Measurements from ENCODE around the gene FAM177B.

Gene FAM177B

DNA sequence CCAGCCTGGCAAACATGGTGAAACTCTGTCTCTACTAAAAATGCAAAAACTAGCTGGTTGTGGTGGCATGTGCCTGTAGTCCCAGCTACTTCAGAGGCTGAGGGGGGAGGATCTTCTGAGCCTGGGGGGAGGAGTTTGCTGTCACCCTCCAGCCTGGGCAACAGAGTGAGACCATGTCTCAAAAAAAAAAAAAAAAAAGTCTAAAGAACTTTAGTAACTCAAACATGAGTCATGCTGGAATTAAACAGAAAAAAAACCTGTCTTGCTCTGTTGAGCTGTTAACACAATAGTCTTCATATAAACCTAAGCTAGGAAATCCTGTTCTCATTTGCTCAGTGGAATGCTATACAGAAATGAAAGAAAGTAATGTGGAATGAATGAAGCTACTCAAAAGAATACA is 61.1 kb downstream of the FAM177B start:
- H3K14ac ChIP-seq (ENCODE audit: low read length in 2 of 2) = no peak overlapping the region
- H2AK5ac ChIP-seq (ENCODE audit: low read length, severe bottlenecking) = no peak overlapping the region

DNA sequence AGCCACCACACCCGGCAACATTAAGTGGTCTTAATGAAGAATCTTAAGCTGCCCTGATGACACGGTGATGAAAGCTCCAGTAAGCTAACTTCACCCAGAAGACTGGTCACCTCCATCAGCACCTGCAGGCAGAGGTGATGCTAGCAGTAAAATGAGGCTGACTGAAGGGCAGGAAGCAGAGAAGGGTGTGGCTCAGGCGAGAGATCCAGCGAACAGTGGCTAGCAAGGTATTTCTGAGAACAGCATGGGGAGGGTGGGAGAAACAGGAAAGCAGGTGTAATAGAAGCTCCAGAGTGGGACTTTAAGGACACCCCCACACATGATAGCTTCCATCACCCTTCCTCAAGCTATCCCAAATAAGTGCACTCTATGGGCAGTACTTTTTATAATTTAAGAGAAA is 62.0 kb downstream of the FAM177B start:
- Histone ChIP-seq H3K27ac (ENCODE audit: low read length, poor library complexity, severe bottlenecking) (no peak overlapping the region), H3K23ac (ENCODE audit: low read length in 2 of 2) (no peak overlapping the region), H3K4me2 (ENCODE audit: low read length, poor library complexity, severe bottlenecking) (no peak overlapping the region), H3K36me3 (ENCODE audit: control insufficient read depth in 1 of 2, insufficient read depth in 2 of 2, low read depth in 1 of 2, low read length in 2 of 2) (no peaks in the 10 kb centered on the region), H2BK5ac (ENCODE audit: low read depth, low read length, poor library complexity, severe bottlenecking) (no peak overlapping the region), H2BK12ac (ENCODE audit: low read length in 2 of 2) (no peak overlapping the region), H3K9me3 (ENCODE audit: control insufficient read depth, low read length) (no peaks in the 10 kb centered on the region), H3K4ac (ENCODE audit: low read depth in 1 of 2, low read length in 2 of 2) (no peak overlapping the region), H3K14ac (ENCODE audit: low read length in 2 of 2) (no peak overlapping the region), H3K4me1 (ENCODE audit: control insufficient read depth, insufficient read depth, low read depth, low read length) (peaks cover 3% of the 10 kb centered on the region), H3K4me3 (ENCODE audit: insufficient read depth in 1 of 2, low read depth in 1 of 2, low read length in 2 of 2) (no peak overlapping the region), H4K8ac (ENCODE audit: low read length) (no peak overlapping the region), H2BK15ac (ENCODE audit: low read depth, poor library complexity, severe bottlenecking) (no peak overlapping the region), H3K79me1 (replicated peaks; ENCODE audit: low read length, poor library complexity, severe bottlenecking) (no peaks in the 10 kb centered on the region), H3K27me3 (ENCODE audit: control insufficient read depth in 1 of 2, insufficient read depth in 1 of 2, low read length in 2 of 2) (no peaks in the 10 kb centered on the region), H3K9ac (ENCODE audit: low read length) (no peak overlapping the region), H4K91ac (ENCODE audit: low read length) (no peak overlapping the region), H2AFZ (ENCODE audit: low read depth, low read length) (no peak overlapping the region), H2AK5ac (ENCODE audit: low read length, severe bottlenecking) (peak overlapping the region; percentile 50), H2BK120ac (ENCODE audit: low read depth, low read length) (no peak overlapping the region), H3K18ac (ENCODE audit: low read depth in 1 of 2, low read length in 2 of 2) (no peak overlapping the region)
- no peak for DNase-seq
- WGBS = 88% methylated on average over 4 of the region's 4 CpGs

More for the DNA sequence above, 61.1 kb downstream of the FAM177B start:
- Histone ChIP-seq H3K27me3 (ENCODE audit: control insufficient read depth in 1 of 2, insufficient read depth in 1 of 2, low read length in 2 of 2) (no peaks in the 10 kb centered on the region), H3K23ac (ENCODE audit: low read length in 2 of 2) (no peak overlapping the region), H2BK5ac (ENCODE audit: low read depth, low read length, poor library complexity, severe bottlenecking) (no peak overlapping the region), H3K9ac (ENCODE audit: low read length) (no peak overlapping the region), H3K27ac (ENCODE audit: low read length, poor library complexity, severe bottlenecking) (no peak overlapping the region), H2BK12ac (ENCODE audit: low read length in 2 of 2) (no peak overlapping the region), H3K4ac (ENCODE audit: low read depth in 1 of 2, low read length in 2 of 2) (no peak overlapping the region), H4K91ac (ENCODE audit: low read length) (no peak overlapping the region), H3K36me3 (ENCODE audit: control insufficient read depth in 1 of 2, insufficient read depth in 2 of 2, low read depth in 1 of 2, low read length in 2 of 2) (no peaks in the 10 kb centered on the region), H3K4me1 (ENCODE audit: control insufficient read depth, insufficient read depth, low read depth, low read length) (peaks cover 3% of the 10 kb centered on the region), H3K79me1 (replicated peaks; ENCODE audit: low read length, poor library complexity, severe bottlenecking) (no peaks in the 10 kb centered on the region), H4K8ac (ENCODE audit: low read length) (no peak overlapping the region), H3K4me2 (ENCODE audit: low read length, poor library complexity, severe bottlenecking) (no peak overlapping the region), H3K9me3 (ENCODE audit: control insufficient read depth, low read length) (no peaks in the 10 kb centered on the region), H2BK15ac (ENCODE audit: low read depth, poor library complexity, severe bottlenecking) (no peak overlapping the region), H3K4me3 (ENCODE audit: insufficient read depth in 1 of 2, low read depth in 1 of 2, low read length in 2 of 2) (no peak overlapping the region), H3K18ac (ENCODE audit: low read depth in 1 of 2, low read length in 2 of 2) (no peak overlapping the region), H2BK120ac (ENCODE audit: low read depth, low read length) (no peak overlapping the region), H2AFZ (ENCODE audit: low read depth, low read length) (no peak overlapping the region)
- peak; percentile 64 for DNase-seq
